ENCODE data around the gene KRT31.

GRCh38 chr17:41369713-41370112 lies 27.7 kb downstream of the KRT31 start, which contains the start of gene KRT33B:
- TF ChIP-seq CTCF (IDR thresholded peaks at IDR 0.05) (no peak), POLR2A (IDR thresholded peaks at IDR 0.05) (no peak)

Data from Peyer's patch (tissue), 4 donors.